SJSA1 (cell line): ENCODE data around the gene COL21A1. TPM values are rescaled to one million over a fixed set of nuclear protein-coding genes. Genes with fewer than 3 reads are reported as not detected.

Source experiments
- DNase-seq, 2 experiments: peaks; one replicate each; pipeline ENCODE4 v3.0.0-alpha.2; 2015 to 2020; ENCODE audit warnings: low spot score in 2 of 2, low read depth in 1 of 2
- H3K27ac ChIP-seq: fragments of 250-450 bp; sonication (Bioruptor Pico); 2 replicates; pipeline ENCODE4 v1.5.1; 2020; ENCODE audit warnings: mild to moderate bottlenecking, moderate library complexity
- H3K27me3 ChIP-seq: fragments of 250-450 bp; sonication (Bioruptor Pico); replicated peaks from 2 replicates; pipeline ENCODE4 v1.5.1; 2020; ENCODE audit warnings: mild to moderate bottlenecking, moderate library complexity
- H3K36me3 ChIP-seq: fragments of 250-450 bp; sonication (Bioruptor Pico); 2 replicates; pipeline ENCODE4 v1.5.1; 2020; ENCODE audit warnings: mild to moderate bottlenecking
- H3K4me1 ChIP-seq: fragments of 250-450 bp; sonication (Bioruptor Pico); replicated peaks from 2 replicates; pipeline ENCODE4 v1.6.1; 2021; ENCODE audit warnings: mild to moderate bottlenecking
- H3K4me3 ChIP-seq: fragments of 250-450 bp; sonication (Bioruptor Pico); 2 replicates; pipeline ENCODE4 v1.5.1; 2020; ENCODE audit warnings: mild to moderate bottlenecking
- H3K9me3 ChIP-seq: fragments of 250-450 bp; sonication (Bioruptor Pico); replicated peaks from 2 replicates; pipeline ENCODE4 v1.5.1; 2020; ENCODE audit warnings: mild to moderate bottlenecking
- total RNA-seq: library from RNA; depleted of rRNA; stranded (reverse); fragments of >200 nt; shearing (Covaris generic); gene quantifications from 2 replicates; pipeline ENCODE4 v1.2.3, GENCODE V29; 2014

The COL21A1 gene
- total RNA-seq, 1 experiment from 2014 or later, result 12.6 TPM

DNA sequence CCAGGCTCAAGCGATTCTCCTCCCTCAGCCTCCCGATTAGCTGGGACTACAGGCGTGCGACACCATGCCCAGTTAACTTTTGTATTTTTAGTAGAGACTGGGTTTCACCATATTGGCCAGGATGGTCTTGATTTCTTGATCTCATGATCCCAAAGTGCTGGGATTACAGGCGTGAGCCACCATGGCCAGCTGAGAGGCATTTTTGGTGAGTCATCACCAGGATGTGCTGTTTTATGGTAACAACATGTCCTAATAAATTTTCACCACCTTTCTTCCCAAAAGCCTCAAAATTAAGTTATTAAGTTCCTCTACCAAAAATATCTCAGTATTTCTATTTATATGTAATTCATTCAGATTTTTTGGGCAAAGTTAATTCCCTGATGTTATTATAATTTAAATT, 53.5 kb downstream of the COL21A1 start:
- Histone ChIP-seq H3K4me1 (no peaks in the 10 kb centered on the region), H3K36me3 (no peaks in the 10 kb centered on the region), H3K4me3 (no peak overlapping the region), H3K27ac (no peak overlapping the region), H3K27me3 (no peaks in the 10 kb centered on the region), H3K9me3 (no peaks in the 10 kb centered on the region; the same call in 1 of the 2 replicates)
- DNase-seq, result no peak

- Histone ChIP-seq H3K36me3 (no peaks in the 10 kb centered on the region), H3K27ac (no peak overlapping the region), H3K27me3 (no peaks in the 10 kb centered on the region), H3K9me3 (no peaks in the 10 kb centered on the region; the same call in 1 of the 2 replicates), H3K4me1 (no peaks in the 10 kb centered on the region), H3K4me3 (no peak overlapping the region)
- DNase-seq, result no peak
Measured at GRCh38 chr6:56188429-56188828, 59.0 kb downstream of the COL21A1 start.

DNA sequence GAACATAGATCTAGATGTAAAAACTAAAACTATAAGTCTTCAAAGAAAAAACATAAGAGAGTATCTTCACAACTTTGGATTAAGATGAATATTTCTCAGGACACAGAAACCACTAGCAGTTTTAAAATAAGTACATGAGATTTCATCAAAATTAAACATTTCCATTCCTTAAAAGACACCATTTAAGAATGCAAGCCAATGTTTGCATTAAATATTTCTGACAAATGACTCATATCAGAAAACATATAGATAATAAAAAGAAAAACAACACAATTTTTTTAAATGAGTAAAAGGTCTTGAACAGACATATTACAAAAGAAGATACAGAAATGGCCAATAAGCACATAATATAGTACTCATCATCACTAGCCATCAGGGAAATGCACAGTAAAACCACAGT, 59.7 kb downstream of the COL21A1 start:
- Histone ChIP-seq H3K27me3 (no peaks in the 10 kb centered on the region), H3K4me3 (no peak overlapping the region), H3K4me1 (no peaks in the 10 kb centered on the region), H3K36me3 (no peaks in the 10 kb centered on the region), H3K9me3 (no peaks in the 10 kb centered on the region; the same call in 1 of the 2 replicates), H3K27ac (no peak overlapping the region)
- DNase-seq, result no peak

DNA sequence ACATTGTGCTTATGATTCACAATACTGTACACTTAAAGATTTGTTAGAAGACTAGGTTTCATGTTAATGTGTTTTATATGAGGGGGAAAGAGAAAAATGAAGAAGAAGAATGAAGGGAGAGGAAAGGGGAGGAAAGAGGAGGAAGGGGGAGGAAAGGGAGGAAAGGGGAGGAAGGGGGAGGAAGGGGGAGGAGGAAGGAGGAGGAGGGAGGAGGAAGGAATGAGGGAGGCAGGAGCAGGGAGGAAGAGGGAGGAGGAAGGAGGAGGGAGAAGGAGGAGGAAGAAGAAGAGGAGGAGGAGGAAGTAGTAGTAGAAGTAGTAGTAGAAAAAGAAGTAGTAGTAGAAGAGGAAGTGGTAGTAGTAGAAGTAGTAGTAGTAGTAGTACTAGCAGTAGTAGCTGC, 70.6 kb downstream of the COL21A1 start:
- Histone ChIP-seq H3K27me3 (no peaks in the 10 kb centered on the region), H3K9me3 (peaks cover 3% of the 10 kb centered on the region; the same call in 1 of the 2 replicates), H3K4me3 (no peak overlapping the region), H3K27ac (no peak overlapping the region), H3K36me3 (no peaks in the 10 kb centered on the region; the same call in 1 of the 2 replicates), H3K4me1 (no peaks in the 10 kb centered on the region)
- no peak for DNase-seq

- Histone ChIP-seq H3K4me3 (no peak overlapping the region), H3K9me3 (peaks cover 3% of the 10 kb centered on the region; the same call in 1 of the 2 replicates), H3K4me1 (no peaks in the 10 kb centered on the region), H3K36me3 (no peaks in the 10 kb centered on the region; the same call in 1 of the 2 replicates), H3K27me3 (no peaks in the 10 kb centered on the region), H3K27ac (no peak overlapping the region)
- DNase-seq, result no peak
Measured at GRCh38 chr6:56173228-56173627, 74.2 kb downstream of the COL21A1 start.

GRCh38 chr6:56172144-56172543, 75.2 kb downstream of the COL21A1 start:
- H3K27me3 ChIP-seq, result no peaks in the 10 kb centered on the region
- DNase-seq, result no peak
- H3K9me3 ChIP-seq, result peaks cover 3% of the 10 kb centered on the region; the same call in 1 of the 2 replicates
- no peak overlapping the region for H3K4me3 ChIP-seq
- no peaks in the 10 kb centered on the region; the same call in 1 of the 2 replicates for H3K36me3 ChIP-seq
- no peak overlapping the region for H3K27ac ChIP-seq
- no peaks in the 10 kb centered on the region for H3K4me1 ChIP-seq

GRCh38 chr6:56169366-56169765, 78.0 kb downstream of the COL21A1 start:
- Histone ChIP-seq H3K36me3 (no peaks in the 10 kb centered on the region; the same call in 1 of the 2 replicates), H3K9me3 (no peaks in the 10 kb centered on the region; the same call in 1 of the 2 replicates)
- no peak for DNase-seq

GRCh38 chr6:56168596-56168995, 78.8 kb downstream of the COL21A1 start:
- no peaks in the 10 kb centered on the region; the same call in 1 of the 2 replicates for H3K9me3 ChIP-seq
- no peaks in the 10 kb centered on the region for H3K4me1 ChIP-seq
- no peak for DNase-seq
- H3K36me3 ChIP-seq, result no peaks in the 10 kb centered on the region; the same call in 1 of the 2 replicates
- H3K27ac ChIP-seq, result no peak overlapping the region
- no peaks in the 10 kb centered on the region for H3K27me3 ChIP-seq
- no peak overlapping the region for H3K4me3 ChIP-seq

More at GRCh38 chr6:56169366-56169765, 78.0 kb downstream of the COL21A1 start:
- Histone ChIP-seq H3K4me3 (no peak overlapping the region), H3K4me1 (no peaks in the 10 kb centered on the region), H3K27ac (no peak overlapping the region), H3K27me3 (no peaks in the 10 kb centered on the region)

DNA sequence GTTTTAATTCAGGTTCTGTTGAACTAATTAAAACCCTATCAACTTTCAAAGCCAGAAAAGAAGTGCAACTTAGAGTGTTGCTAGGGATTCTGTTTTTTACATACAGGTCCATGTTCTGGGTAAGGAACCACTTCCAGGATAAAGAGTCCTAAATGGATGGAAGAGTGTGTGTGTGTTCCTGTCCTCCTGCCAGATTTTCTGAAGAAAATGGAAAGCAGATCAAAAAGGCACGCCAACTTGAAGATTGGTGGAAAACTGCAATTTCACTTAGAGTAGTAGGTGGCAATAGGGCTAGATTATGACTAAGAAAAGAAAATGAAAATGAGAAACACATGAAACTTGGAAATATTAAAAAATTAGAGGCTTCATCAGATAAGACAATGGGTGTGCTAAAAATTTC, 85.3 kb downstream of the COL21A1 start:
- no peaks in the 10 kb centered on the region for H3K4me1 ChIP-seq
- H3K4me3 ChIP-seq, result no peak overlapping the region
- no peak for DNase-seq
- no peaks in the 10 kb centered on the region for H3K9me3 ChIP-seq
- no peaks in the 10 kb centered on the region for H3K27me3 ChIP-seq
- no peak overlapping the region for H3K27ac ChIP-seq
- no peaks in the 10 kb centered on the region for H3K36me3 ChIP-seq

DNA sequence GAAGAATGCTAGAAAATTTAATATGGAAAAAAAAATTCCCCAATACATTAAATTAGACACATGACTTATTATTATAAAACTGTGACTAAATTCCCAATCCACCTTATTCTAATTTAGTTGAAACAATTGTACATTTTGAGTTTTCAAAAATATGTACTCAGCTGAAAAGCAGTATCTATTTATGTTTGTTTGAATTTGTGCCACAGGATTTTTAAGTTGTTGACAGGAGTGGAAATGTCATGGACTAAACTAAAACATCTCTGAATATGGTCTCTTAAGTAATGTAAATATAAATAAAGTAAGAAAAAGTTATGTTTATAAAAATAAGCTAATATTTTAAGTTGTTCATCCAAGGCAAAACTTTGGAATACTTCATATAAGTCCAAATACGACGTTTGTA, 86.9 kb downstream of the COL21A1 start:
- H3K36me3 ChIP-seq, result no peaks in the 10 kb centered on the region
- H3K9me3 ChIP-seq, result no peaks in the 10 kb centered on the region
- DNase-seq, result no peak
- H3K27me3 ChIP-seq, result no peaks in the 10 kb centered on the region
- H3K4me1 ChIP-seq, result no peaks in the 10 kb centered on the region
- H3K27ac ChIP-seq, result no peak overlapping the region
- no peak overlapping the region for H3K4me3 ChIP-seq

- H3K4me1 ChIP-seq, result no peaks in the 10 kb centered on the region
- no peaks in the 10 kb centered on the region for H3K36me3 ChIP-seq
- no peaks in the 10 kb centered on the region for H3K9me3 ChIP-seq
- no peaks in the 10 kb centered on the region for H3K27me3 ChIP-seq
- no peak overlapping the region for H3K4me3 ChIP-seq
- no peak overlapping the region for H3K27ac ChIP-seq
- no peak for DNase-seq
Measured at GRCh38 chr6:56158571-56158970, 88.8 kb downstream of the COL21A1 start.

DNA sequence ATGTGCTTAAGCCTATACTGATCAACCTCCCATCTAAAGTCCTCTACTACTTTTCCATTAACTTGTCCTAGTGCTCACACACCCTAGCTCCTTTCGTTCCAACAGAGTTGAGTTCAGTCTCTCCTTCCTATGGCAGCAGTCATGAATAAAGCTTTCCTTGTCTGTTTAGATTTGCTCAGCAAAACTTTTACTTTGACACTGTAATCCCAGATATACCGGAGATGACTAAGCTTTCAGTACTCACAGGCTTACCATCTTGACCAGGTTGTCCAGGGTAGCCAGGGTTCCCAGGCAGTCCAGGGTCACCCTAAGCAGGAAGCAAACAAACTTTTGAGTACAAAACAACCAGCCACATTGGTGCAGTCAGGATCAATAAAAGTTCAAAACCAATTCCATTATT, 90.7 kb downstream of the COL21A1 start:
- Histone ChIP-seq H3K4me3 (no peak overlapping the region), H3K36me3 (no peaks in the 10 kb centered on the region), H3K27me3 (no peaks in the 10 kb centered on the region), H3K4me1 (no peaks in the 10 kb centered on the region), H3K27ac (no peak overlapping the region), H3K9me3 (no peaks in the 10 kb centered on the region)
- no peak for DNase-seq

- no peaks in the 10 kb centered on the region for H3K4me1 ChIP-seq
- H3K27ac ChIP-seq, result no peak overlapping the region
- H3K27me3 ChIP-seq, result no peaks in the 10 kb centered on the region
- H3K9me3 ChIP-seq, result no peaks in the 10 kb centered on the region
- no peak overlapping the region for H3K4me3 ChIP-seq
- DNase-seq, result no peak
- H3K36me3 ChIP-seq, result no peaks in the 10 kb centered on the region
Measured at GRCh38 chr6:56155634-56156141, 91.7 kb downstream of the COL21A1 start.

DNA sequence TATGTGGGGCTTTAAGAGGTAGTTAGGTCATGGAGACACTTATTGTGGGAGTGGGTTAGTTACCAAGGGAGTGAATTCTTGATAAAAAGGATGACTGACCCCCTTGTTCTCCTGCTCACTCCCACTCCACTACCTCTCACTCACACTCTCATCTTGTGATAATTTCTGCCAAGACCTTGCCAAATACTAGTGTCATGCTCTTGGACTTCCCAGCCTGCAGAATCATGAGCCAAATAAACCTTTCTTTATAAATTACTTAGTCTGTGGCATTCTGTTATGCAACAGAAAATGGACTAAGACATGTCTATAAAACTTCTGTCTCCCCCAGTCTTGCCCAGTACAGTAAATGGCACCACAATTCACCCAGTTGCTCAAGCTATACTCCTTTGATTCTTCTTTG, 93.3 kb downstream of the COL21A1 start:
- Histone ChIP-seq H3K27ac (no peak overlapping the region), H3K4me3 (no peak overlapping the region), H3K4me1 (no peaks in the 10 kb centered on the region), H3K36me3 (no peaks in the 10 kb centered on the region), H3K27me3 (no peaks in the 10 kb centered on the region), H3K9me3 (no peaks in the 10 kb centered on the region)
- DNase-seq, result no peak

DNA sequence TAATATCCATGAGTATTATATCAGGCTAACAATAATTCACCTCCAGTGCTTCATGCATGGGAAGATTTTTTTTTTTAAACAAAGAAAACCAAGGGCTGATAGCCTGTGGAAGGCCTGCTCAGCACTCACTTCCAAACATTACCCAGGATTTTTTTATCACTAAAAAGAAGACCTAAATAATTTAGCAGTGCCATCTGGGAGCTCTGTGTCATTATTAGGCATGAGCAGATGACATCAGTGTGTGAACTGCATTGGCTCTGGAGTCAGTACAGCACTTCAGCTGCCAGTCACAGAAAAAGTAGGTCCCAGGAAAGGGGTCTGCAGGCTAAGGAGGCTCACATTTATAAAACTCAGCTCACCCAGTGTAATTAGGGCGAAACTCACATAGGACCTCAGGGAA, 94.8 kb downstream of the COL21A1 start:
- H3K27ac ChIP-seq, result no peak overlapping the region
- no peak for DNase-seq
- no peaks in the 10 kb centered on the region for H3K36me3 ChIP-seq
- H3K27me3 ChIP-seq, result no peaks in the 10 kb centered on the region
- H3K4me1 ChIP-seq, result no peaks in the 10 kb centered on the region
- no peaks in the 10 kb centered on the region for H3K9me3 ChIP-seq
- no peak overlapping the region for H3K4me3 ChIP-seq
